Heart left ventricle (tissue), 13 donors: ENCODE measurements around the gene EHD2.

Source experiments
- POLR2A ChIP-seq, 2 donors: fragments of 450-650 bp; IDR thresholded peaks; one replicate each; pipeline ENCODE4 v1.6.1; 2017; ENCODE audit warnings: antibody characterized with exemption in 2 of 2, mild to moderate bottlenecking in 2 of 2, moderate library complexity in 2 of 2
- TF ChIP-seq, protein P1 (sequence below), 12 donors: fragments of 200-600 bp; sonication (generic) in 4 of 12; IDR thresholded peaks; one replicate each; pipeline versions ENCODE4 v1.5.0 to v1.8.0; 2018 to 2022; ENCODE audit warnings: antibody characterized with exemption in 12 of 12, mild to moderate bottlenecking in 5 of 12
- donor health status: ischemic (EF 13 %, LVEDD 7.1; RV severe dilation, severe dysfunction).
- donor health status: DM: no; HTN: yes; CAD: no.
- donor health status: DM: no; HTN: no; CAD: no.
- donor health status: ischemic (EF 25% LVEDD 6.9; RV normal size, moderate dysfunction).
- donor health status: ischemic (EF 25% LVEDD 5.7; RV mildly dilated, moderate dysfunction).
- donor health status: ischemic (EF 35%, LVEDD 5.7; RV mildly dilated, moderate dysfunction).
- donor health status: nonischemic (EF 11% LVEDD 7.7; RV severe dilation, severe dysfunction).
- donor health status: DM: yes; HTN: yes; CAD: no.
- donor health status: PGD.
- donor health status: ischemic (EF 29% LVEDD 5.4; RV normal size, mild dysfunction).
- donor health status: nonischemic (EF 23%, LVEDD 6.1; RV moderate dilation, normal function).

DNA sequence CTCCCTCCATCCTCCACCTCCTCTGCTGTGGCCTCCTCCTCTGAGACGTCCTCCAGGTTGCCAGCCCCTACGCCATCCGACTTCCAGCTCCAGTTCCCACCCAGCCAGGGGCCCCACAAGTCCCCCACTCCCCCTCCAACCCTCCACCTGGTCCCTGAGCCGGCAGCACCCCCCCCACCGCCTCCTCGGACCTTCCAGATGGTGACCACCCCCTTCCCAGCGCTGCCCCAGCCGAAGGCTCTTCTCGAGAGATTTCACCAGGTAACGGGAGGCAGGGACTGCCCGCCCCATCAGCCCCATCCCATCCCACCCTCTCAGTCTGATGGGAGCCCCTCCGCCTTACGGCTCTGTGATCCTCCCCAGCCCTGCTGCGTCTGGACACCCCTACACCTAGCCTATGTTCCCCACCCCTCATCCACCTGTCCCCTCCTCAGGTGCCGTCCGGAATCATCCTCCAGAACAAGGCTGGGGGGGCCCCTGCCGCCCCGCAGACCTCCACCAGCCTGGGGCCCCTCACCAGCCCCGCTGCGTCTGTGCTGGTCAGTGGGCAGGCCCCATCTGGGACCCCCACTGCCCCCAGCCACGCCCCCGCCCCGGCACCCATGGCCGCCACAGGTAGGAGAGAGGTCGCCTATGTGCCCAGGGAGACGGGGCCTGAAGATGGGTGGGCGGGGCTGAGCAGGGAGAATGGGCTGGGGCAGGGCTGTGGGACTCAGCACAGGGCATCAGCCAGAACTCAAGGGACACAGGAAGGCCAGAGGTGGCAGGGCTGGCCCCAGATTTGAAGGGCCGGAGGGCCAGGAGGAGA, 18.6 kb upstream of the EHD2 start:
- TF ChIP-seq, protein P1, sequence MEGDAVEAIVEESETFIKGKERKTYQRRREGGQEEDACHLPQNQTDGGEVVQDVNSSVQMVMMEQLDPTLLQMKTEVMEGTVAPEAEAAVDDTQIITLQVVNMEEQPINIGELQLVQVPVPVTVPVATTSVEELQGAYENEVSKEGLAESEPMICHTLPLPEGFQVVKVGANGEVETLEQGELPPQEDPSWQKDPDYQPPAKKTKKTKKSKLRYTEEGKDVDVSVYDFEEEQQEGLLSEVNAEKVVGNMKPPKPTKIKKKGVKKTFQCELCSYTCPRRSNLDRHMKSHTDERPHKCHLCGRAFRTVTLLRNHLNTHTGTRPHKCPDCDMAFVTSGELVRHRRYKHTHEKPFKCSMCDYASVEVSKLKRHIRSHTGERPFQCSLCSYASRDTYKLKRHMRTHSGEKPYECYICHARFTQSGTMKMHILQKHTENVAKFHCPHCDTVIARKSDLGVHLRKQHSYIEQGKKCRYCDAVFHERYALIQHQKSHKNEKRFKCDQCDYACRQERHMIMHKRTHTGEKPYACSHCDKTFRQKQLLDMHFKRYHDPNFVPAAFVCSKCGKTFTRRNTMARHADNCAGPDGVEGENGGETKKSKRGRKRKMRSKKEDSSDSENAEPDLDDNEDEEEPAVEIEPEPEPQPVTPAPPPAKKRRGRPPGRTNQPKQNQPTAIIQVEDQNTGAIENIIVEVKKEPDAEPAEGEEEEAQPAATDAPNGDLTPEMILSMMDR (IDR thresholded peaks at IDR 0.05), result no peak
- TF ChIP-seq POLR2A (IDR thresholded peaks at IDR 0.05), result no peak
